Endothelial cell of umbilical vein (primary cell): ENCODE results near the gene FYB2. TPM values are rescaled to one million over a fixed set of nuclear protein-coding genes. Genes with fewer than 3 reads are reported as not detected.

Experiments used
- BruUV-seq: library from RNA; stranded (reverse); fragments of 400-500 nt; replicated peaks from 2 replicates; lab custom pipeline; 2021; lab: Mats Ljungman, UMichigan
- CTCF ChIA-PET: fragments of 300-600, 350-600 bp; sonication (Branson Sonifier 250); formaldehyde crosslinking; loops from one replicate; lab custom pipeline; 2021; ENCODE audit warnings: antibody characterized with exemption, inconsistent platforms; lab: Charles Lee
- POLR2A ChIA-PET: fragments of 300-600, 350-600 bp; sonication (Branson Sonifier 250); formaldehyde crosslinking; loops from one replicate; lab custom pipeline; 2021; ENCODE audit warnings: antibody characterized with exemption, inconsistent platforms; lab: Charles Lee
- DNase-seq: peaks from one replicate; pipeline ENCODE4 v3.0.0-alpha.2; 2011; ENCODE audit warnings: low read depth, low spot score
- FAIRE-seq: peaks from 2 replicates; lab custom pipeline; 2011; peaks lifted over from hg19 to GRCh38; lab: Jason Lieb, UNC
- H2AFZ ChIP-seq: 2 replicates; pipeline ENCODE4 v1.6.0; 2012; ENCODE audit warnings: low read depth, low read length, control low read depth, inconsistent platforms
- H3K27ac ChIP-seq: 2 replicates; pipeline ENCODE4 v1.5.1; 2011; ENCODE audit warnings: low read depth, mild to moderate bottlenecking, control low read depth, low read length, moderate library complexity; ENCODE audit not compliant: insufficient read depth
- H3K27me3 ChIP-seq, 2 experiments: 2 replicates each; pipeline versions ENCODE4 v1.6.0 to v1.6.1; 2011; ENCODE audit warnings: low read length in 2 of 2, mixed read lengths in 1 of 2; ENCODE audit not compliant: control insufficient read depth in 2 of 2, insufficient read depth in 2 of 2
- H3K36me3 ChIP-seq, 2 experiments: 2 replicates in 1 of 2; 3 replicates in 1 of 2; pipeline ENCODE4 v1.5.1; 2011; ENCODE audit warnings: low read length in 2 of 2, mild to moderate bottlenecking in 1 of 2, moderate library complexity in 1 of 2; ENCODE audit not compliant: control insufficient read depth in 2 of 2, insufficient read depth in 2 of 2; ENCODE audit errors: extremely low read depth in 1 of 2
- H3K4me1 ChIP-seq: 3 replicates; pipeline ENCODE4 v1.5.1; 2011; ENCODE audit warnings: mild to moderate bottlenecking, low read length; ENCODE audit not compliant: control insufficient read depth, insufficient read depth; ENCODE audit errors: extremely low read depth
- H3K4me2 ChIP-seq: 2 replicates; pipeline ENCODE4 v1.6.1; 2011; ENCODE audit warnings: low read length, control low read depth, mixed read lengths; ENCODE audit not compliant: insufficient read depth
- H3K4me3 ChIP-seq, 3 experiments: fragments of 200-600 bp in 1 of 3; sonication (generic), shearing (Covaris generic) in 1 of 3; replicated peaks in 1 of 3; 2 replicates each; pipeline ENCODE4 v1.5.1; 2011 to 2016; ENCODE audit warnings: control low read depth in 3 of 3, low read length in 3 of 3, mild to moderate bottlenecking in 2 of 3, inconsistent platforms in 1 of 3, low read depth in 1 of 3, moderate library complexity in 1 of 3; ENCODE audit not compliant: insufficient read depth in 1 of 3
- H3K79me2 ChIP-seq: 2 replicates; pipeline ENCODE4 v1.6.0; 2012; ENCODE audit warnings: low read length, inconsistent platforms; ENCODE audit not compliant: control insufficient read depth, insufficient read depth
- H3K9ac ChIP-seq: replicated peaks from 2 replicates; pipeline ENCODE3; 2011; ENCODE audit warnings: low read length, control low read depth; ENCODE audit not compliant: insufficient read depth; ENCODE audit errors: extremely low read depth
- H3K9me1 ChIP-seq: replicated peaks from 3 replicates; pipeline ENCODE4 v1.6.0; 2011; ENCODE audit warnings: mild to moderate bottlenecking, low read length; ENCODE audit not compliant: control insufficient read depth, insufficient read depth; ENCODE audit errors: extremely low read depth
- H3K9me3 ChIP-seq: replicated peaks from 2 replicates; pipeline ENCODE4 v1.5.1; 2012; ENCODE audit warnings: low read length, inconsistent platforms; ENCODE audit not compliant: control insufficient read depth, insufficient read depth
- H4K20me1 ChIP-seq: replicated peaks from 2 replicates; pipeline ENCODE3; 2011; ENCODE audit warnings: mild to moderate bottlenecking, low read length; ENCODE audit not compliant: control insufficient read depth, insufficient read depth; ENCODE audit errors: extremely low read depth
- EZH2 ChIP-seq: IDR thresholded peaks from 2 replicates; pipeline ENCODE4 v1.6.1; 2012; ENCODE audit warnings: borderline replicate concordance, low read depth, mild to moderate bottlenecking, moderate library complexity, low read length, inconsistent platforms; ENCODE audit not compliant: severe bottlenecking
- FOS ChIP-seq: IDR thresholded peaks from 2 replicates; pipeline ENCODE4 v1.6.1; 2011; ENCODE audit warnings: mild to moderate bottlenecking, low read length, moderate library complexity, borderline replicate concordance; ENCODE audit not compliant: insufficient read depth
- GATA2 ChIP-seq: IDR thresholded peaks from 2 replicates; pipeline ENCODE4 v1.7.0; 2011; ENCODE audit warnings: low read depth, mild to moderate bottlenecking, moderate library complexity, mixed read lengths, low read length; ENCODE audit not compliant: insufficient read length, insufficient read depth
- JUN ChIP-seq: IDR thresholded peaks from 2 replicates; pipeline ENCODE4 v1.6.1; 2011; ENCODE audit warnings: borderline replicate concordance, low read depth; ENCODE audit not compliant: insufficient read length, insufficient read depth
- MYC ChIP-seq: IDR thresholded peaks from one replicate; pipeline ENCODE4 v1.6.1; 2011; ENCODE audit warnings: mild to moderate bottlenecking, low read depth, low read length
- POLR2A ChIP-seq: IDR thresholded peaks from 2 replicates; pipeline ENCODE4 v1.6.1; 2012; ENCODE audit warnings: low read depth, mild to moderate bottlenecking, control low read depth, low read length
- POLR2AphosphoS5 ChIP-seq: IDR thresholded peaks from 2 replicates; pipeline ENCODE4 v1.6.1; 2012; ENCODE audit warnings: low read depth, mild to moderate bottlenecking, control low read depth, low read length, moderate library complexity; ENCODE audit not compliant: insufficient read depth
- dilution Hi-C: fragments of 300-500 bp; cut with MboI; formaldehyde crosslinking; loops from one replicate; pipeline ENCODE4 v1.15.0; 2019; ENCODE audit warnings: low sequenced_read_pairs; ENCODE audit not compliant: extremely low pct_ligation_motif_present
- intact Hi-C: fragments of 100-400 bp; cut with micrococcal nuclease; formaldehyde crosslinking; loops from one replicate; pipeline ENCODE4 v1.10.0; 2022
- polyA plus RNA-seq, 4 experiments: library from polyadenylated mRNA; depleted of rRNA in 3 of 4; stranded (reverse) in 3 of 4; unstranded in 1 of 4; fragments of >200 nt; gene quantifications; 2 replicates each; pipeline versions ENCODE4 v1.2.1 to v1.2.3, GENCODE V29; 2011 to 2012; ENCODE audit warnings: missing spikeins in 1 of 4
- total RNA-seq: library from RNA; stranded (reverse); gene quantifications from 2 replicates; pipeline ENCODE4 v1.2.3, GENCODE V29; 2021
- TF ChIP-seq, protein P1 (sequence below), 2 donors: IDR thresholded peaks; 1 replicate in 1 of 2; 2 replicates in 1 of 2; pipeline ENCODE4 v1.5.1; 2011; ENCODE audit warnings: low read length in 2 of 2, mild to moderate bottlenecking in 2 of 2, moderate library complexity in 2 of 2, control low read depth in 1 of 2, inconsistent platforms in 1 of 2, low read depth in 1 of 2; ENCODE audit not compliant: insufficient read depth in 1 of 2; ENCODE audit errors: extremely low read depth in 1 of 2
- TF ChIP-seq, protein P2 (sequence below): IDR thresholded peaks from 2 replicates; pipeline ENCODE4 v1.6.1; 2011; ENCODE audit not compliant: insufficient read depth, insufficient read length

FYB2 gene
- total and polyA plus RNA-seq, 2 donors (not counting 3 experiments of a cell fraction or from before 2014, with no cell fraction given) = not detected

GRCh38 chr1:56855190-56855589, 36.0 kb upstream of the FYB2 start:
- Histone ChIP-seq H3K4me2 (no peak overlapping the region), H3K9ac (no peak overlapping the region), H3K27ac (no peak overlapping the region), H2AFZ (no peak overlapping the region), H3K4me1 (no peaks in the 10 kb centered on the region), H3K9me1 (no peaks in the 10 kb centered on the region), H3K9me3 (no peaks in the 10 kb centered on the region), H3K27me3 (no peaks in the 10 kb centered on the region), H3K36me3 (no peaks in the 10 kb centered on the region), H3K79me2 (no peaks in the 10 kb centered on the region), H3K4me3 (no peak overlapping the region), H4K20me1 (no peaks in the 10 kb centered on the region)
- DNase-seq (no peak), FAIRE-seq (no peak)
- TF ChIP-seq POLR2A (no peak), FOS (no peak), JUN (no peak), POLR2AphosphoS5 (no peak), MYC (no peak), EZH2 (no peak), GATA2 (no peak)
- TF ChIP-seq, protein P1, sequence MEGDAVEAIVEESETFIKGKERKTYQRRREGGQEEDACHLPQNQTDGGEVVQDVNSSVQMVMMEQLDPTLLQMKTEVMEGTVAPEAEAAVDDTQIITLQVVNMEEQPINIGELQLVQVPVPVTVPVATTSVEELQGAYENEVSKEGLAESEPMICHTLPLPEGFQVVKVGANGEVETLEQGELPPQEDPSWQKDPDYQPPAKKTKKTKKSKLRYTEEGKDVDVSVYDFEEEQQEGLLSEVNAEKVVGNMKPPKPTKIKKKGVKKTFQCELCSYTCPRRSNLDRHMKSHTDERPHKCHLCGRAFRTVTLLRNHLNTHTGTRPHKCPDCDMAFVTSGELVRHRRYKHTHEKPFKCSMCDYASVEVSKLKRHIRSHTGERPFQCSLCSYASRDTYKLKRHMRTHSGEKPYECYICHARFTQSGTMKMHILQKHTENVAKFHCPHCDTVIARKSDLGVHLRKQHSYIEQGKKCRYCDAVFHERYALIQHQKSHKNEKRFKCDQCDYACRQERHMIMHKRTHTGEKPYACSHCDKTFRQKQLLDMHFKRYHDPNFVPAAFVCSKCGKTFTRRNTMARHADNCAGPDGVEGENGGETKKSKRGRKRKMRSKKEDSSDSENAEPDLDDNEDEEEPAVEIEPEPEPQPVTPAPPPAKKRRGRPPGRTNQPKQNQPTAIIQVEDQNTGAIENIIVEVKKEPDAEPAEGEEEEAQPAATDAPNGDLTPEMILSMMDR (IDR thresholded peaks at IDR 0.05; ENCODE audit: extremely low read depth in 1 of 2, insufficient read depth in 1 of 2, low read depth in 1 of 2, low read length in 2 of 2) = no peak
- TF ChIP-seq, protein P2, sequence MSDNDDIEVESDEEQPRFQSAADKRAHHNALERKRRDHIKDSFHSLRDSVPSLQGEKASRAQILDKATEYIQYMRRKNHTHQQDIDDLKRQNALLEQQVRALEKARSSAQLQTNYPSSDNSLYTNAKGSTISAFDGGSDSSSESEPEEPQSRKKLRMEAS = no peak
- ChIA-PET CTCF (interaction anchor here (1.5 kb wide), 1 partner anchor 10 kb away, joined by 3 read pairs; no protein-coding TSS in a partner anchor), POLR2A (no interaction called here)
- dilution Hi-C loops (no loop called here), intact Hi-C loops (no loop called here)
- BruUV-seq = no TSS peak
